PC-9 (cell line): ENCODE measurements around the gene JMJD8.

ENCODE experiments used
- CTCF ChIP-seq: fragments of 200-600 bp; sonication (generic); conservative IDR thresholded peaks from 2 replicates; pipeline ENCODE4 v1.6.1; 2017; ENCODE audit warnings: mixed run types, antibody characterized with exemption, mild to moderate bottlenecking, moderate library complexity
- EZH2 ChIP-seq: fragments of 200-600 bp; sonication (generic); IDR thresholded peaks from 2 replicates; pipeline ENCODE4 v1.8.0; 2017; ENCODE audit warnings: antibody characterized with exemption, low read depth

- TF ChIP-seq CTCF (no peak), EZH2 (no peak)
Measured at GRCh38 chr16:708019-708418, 23.9 kb upstream of the JMJD8 start.
